ENCODE data around the gene KHDRBS2. TPM values are rescaled to one million over a fixed set of nuclear protein-coding genes. Genes with fewer than 3 reads are reported as not detected.

The KHDRBS2 gene
- total and polyA plus RNA-seq, 2 experiments from 2014 or later, result 5.4 to 11.7 TPM

DNA sequence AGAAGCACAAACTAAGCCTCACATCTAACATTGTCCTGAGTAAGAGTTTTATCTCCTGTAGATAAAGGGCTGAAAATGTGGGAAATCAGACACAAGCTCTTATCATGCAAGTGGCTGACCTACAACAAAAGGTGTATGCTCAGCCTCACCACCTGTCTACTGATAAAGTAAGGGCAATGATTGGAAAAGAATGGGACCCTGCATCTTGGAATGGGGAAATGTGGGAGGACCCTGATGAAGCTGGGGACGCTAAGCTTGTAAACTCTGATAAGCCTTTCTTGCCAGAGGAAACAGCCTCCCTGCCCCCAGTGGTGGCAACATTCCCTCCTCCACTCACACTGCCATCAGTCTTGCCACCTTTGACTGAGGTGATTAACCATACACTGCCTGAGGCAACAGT, 166.6 kb downstream of the KHDRBS2 start (continued):
- TF ChIP-seq, protein P1, sequence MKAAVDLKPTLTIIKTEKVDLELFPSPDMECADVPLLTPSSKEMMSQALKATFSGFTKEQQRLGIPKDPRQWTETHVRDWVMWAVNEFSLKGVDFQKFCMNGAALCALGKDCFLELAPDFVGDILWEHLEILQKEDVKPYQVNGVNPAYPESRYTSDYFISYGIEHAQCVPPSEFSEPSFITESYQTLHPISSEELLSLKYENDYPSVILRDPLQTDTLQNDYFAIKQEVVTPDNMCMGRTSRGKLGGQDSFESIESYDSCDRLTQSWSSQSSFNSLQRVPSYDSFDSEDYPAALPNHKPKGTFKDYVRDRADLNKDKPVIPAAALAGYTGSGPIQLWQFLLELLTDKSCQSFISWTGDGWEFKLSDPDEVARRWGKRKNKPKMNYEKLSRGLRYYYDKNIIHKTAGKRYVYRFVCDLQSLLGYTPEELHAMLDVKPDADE (IDR thresholded peaks at IDR 0.05), result no peak
- TF ChIP-seq JUNB (IDR thresholded peaks at IDR 0.05; ENCODE audit: unreplicated experiment) (no peak), ZNF331 (CRISPR knock-in tag; IDR thresholded peaks at IDR 0.05; ENCODE audit: low read depth) (no peak), REST (IDR thresholded peaks at IDR 0.05; ENCODE audit: unreplicated experiment) (no peak), STAT1 (IDR thresholded peaks at IDR 0.05; ENCODE audit: unreplicated experiment) (no peak), ZNF114 (CRISPR knock-in tag; IDR thresholded peaks at IDR 0.05) (no peak)
- TF ChIP-seq, protein P2, sequence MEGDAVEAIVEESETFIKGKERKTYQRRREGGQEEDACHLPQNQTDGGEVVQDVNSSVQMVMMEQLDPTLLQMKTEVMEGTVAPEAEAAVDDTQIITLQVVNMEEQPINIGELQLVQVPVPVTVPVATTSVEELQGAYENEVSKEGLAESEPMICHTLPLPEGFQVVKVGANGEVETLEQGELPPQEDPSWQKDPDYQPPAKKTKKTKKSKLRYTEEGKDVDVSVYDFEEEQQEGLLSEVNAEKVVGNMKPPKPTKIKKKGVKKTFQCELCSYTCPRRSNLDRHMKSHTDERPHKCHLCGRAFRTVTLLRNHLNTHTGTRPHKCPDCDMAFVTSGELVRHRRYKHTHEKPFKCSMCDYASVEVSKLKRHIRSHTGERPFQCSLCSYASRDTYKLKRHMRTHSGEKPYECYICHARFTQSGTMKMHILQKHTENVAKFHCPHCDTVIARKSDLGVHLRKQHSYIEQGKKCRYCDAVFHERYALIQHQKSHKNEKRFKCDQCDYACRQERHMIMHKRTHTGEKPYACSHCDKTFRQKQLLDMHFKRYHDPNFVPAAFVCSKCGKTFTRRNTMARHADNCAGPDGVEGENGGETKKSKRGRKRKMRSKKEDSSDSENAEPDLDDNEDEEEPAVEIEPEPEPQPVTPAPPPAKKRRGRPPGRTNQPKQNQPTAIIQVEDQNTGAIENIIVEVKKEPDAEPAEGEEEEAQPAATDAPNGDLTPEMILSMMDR (conservative IDR thresholded peaks at IDR 0.05; ENCODE audit: low read depth in 2 of 2), result no peak

DNA sequence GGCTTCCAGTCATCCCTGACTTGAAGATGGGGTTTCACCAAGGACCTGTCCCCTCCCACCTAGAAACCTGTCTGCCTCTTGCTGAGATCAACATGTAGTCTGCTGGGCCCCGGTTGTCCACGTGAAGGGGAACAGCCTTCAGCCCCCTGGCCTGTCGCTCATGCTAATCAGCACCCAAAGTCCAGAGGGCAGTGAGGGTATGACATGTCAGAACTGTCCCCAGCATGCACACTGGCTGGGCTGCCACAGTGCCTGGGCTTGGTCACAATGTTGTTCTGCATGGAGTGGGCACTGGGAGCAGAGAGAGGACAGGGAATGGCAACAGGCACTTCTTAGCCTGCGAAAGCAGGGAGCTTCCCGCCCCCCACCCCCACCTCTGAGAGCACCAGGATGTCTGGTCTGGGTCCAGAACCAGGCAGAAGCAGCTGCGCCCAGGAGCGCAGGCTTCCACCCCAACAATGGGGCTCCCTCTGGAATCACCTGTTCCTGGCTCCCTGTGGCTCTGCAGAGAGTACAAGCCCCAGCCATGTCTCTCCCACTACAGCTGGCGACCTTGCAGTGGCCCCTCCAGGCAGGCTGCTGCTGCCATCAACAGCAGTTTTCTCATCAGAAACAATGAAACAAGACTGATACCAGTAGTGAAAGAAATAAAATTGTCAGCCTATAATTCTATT, 182.7 kb downstream of the KHDRBS2 start:
- Mint-ChIP-seq H3K9me3 (peaks cover 25% of the 10 kb centered on the region), H3K4me1 (no peaks in the 10 kb centered on the region), H3K36me3 (ENCODE audit: low read depth) (peaks cover 7% of the 10 kb centered on the region; the same call in 2 of the 3 replicates), H3K27me3 (ENCODE audit: insufficient read depth, low read depth, poor library complexity) (no peaks in the 10 kb centered on the region), H3K4me3 (no peak overlapping the region), H3K27ac (no peak overlapping the region)
- ATAC-seq (no peak), DNase-seq (ENCODE audit: low spot score) (no peak)
- Histone ChIP-seq H3F3A (replicated peaks; ENCODE audit: low read depth) (no peaks in the 10 kb centered on the region), H3K79me2 (replicated peaks; ENCODE audit: insufficient read depth) (no peaks in the 10 kb centered on the region), H4K20me1 (replicated peaks; ENCODE audit: insufficient read depth) (no peaks in the 10 kb centered on the region), H2AFZ (no peak overlapping the region), H3K4me2 (no peak overlapping the region), H3K9me2 (ENCODE audit: insufficient read depth) (no peaks in the 10 kb centered on the region), H3K27ac (ENCODE audit: low read depth) (no peak overlapping the region), H3K27me3 (ENCODE audit: insufficient read depth) (no peaks in the 10 kb centered on the region), H3K36me3 (ENCODE audit: insufficient read depth) (no peaks in the 10 kb centered on the region), H3K4me3 (no peak overlapping the region), H3K4me1 (ENCODE audit: insufficient read depth) (no peaks in the 10 kb centered on the region)
- TF ChIP-seq JUNB (IDR thresholded peaks at IDR 0.05; ENCODE audit: unreplicated experiment) (no peak), ZNF462 (CRISPR knock-in tag; IDR thresholded peaks at IDR 0.05) (no peak)

All from GM23338 (cell line).